K562 (cell line): ENCODE data around the gene RNF43. TPM values are rescaled to one million over a fixed set of nuclear protein-coding genes. Genes with fewer than 3 reads are reported as not detected.
A peak's percentile ranks its signal among the peaks of the same experiment; 100 is the strongest.

Source experiments
- ATF7 ChIP-seq: fragments of 450-650 bp; IDR thresholded peaks from 2 replicates; pipeline ENCODE4 v1.7.1; 2014; ENCODE audit warnings: mild to moderate bottlenecking, moderate library complexity
- CHD2 ChIP-seq: IDR thresholded peaks from 2 replicates; pipeline ENCODE4 v1.6.1; 2011; ENCODE audit warnings: low read depth, low read length
- KDM2B ChIP-seq: fragments of 250-450 bp; sonication (Bioruptor Pico); IDR thresholded peaks from 2 replicates; pipeline ENCODE4 v1.8.0; 2021; ENCODE audit warnings: mild to moderate bottlenecking, moderate library complexity
- LEF1 ChIP-seq: fragments of 450-650 bp; IDR thresholded peaks from 2 replicates; pipeline ENCODE4 v1.6.1; 2016; ENCODE audit warnings: mild to moderate bottlenecking
- MECOM ChIP-seq: fragments of 250-450 bp; sonication (Bioruptor Pico); IDR thresholded peaks from 2 replicates; pipeline ENCODE4 v1.8.0; 2022; ENCODE audit warnings: inconsistent platforms
- MTA1 ChIP-seq: fragments of 450-650 bp; IDR thresholded peaks from 2 replicates; pipeline ENCODE4 v1.6.1; 2017; ENCODE audit warnings: borderline replicate concordance
- NFATC3 ChIP-seq: fragments of 450-650 bp; IDR thresholded peaks from 2 replicates; pipeline ENCODE4 v1.6.1; 2017; ENCODE audit warnings: mild to moderate bottlenecking
- SMAD1 ChIP-seq: fragments of 150-350 bp; IDR thresholded peaks from 2 replicates; pipeline ENCODE4 v1.6.1; 2014; ENCODE audit warnings: low read length, low read depth; ENCODE audit not compliant: partially characterized antibody
- SMARCA4 ChIP-seq: fragments of 450-650 bp; IDR thresholded peaks from 2 replicates; pipeline ENCODE4 v1.6.1; 2016
- SMARCC2 ChIP-seq: fragments of 450-650 bp; IDR thresholded peaks from 2 replicates; pipeline ENCODE4 v1.6.1; 2017; ENCODE audit warnings: antibody characterized with exemption, moderate library complexity, mild to moderate bottlenecking, low read depth
- U2AF2 ChIP-seq: fragments of 200-400 bp; formaldehyde crosslinking; optimal IDR thresholded peaks from 2 replicates; pipeline ENCODE3; 2017; ENCODE audit warnings: low read depth, mild to moderate bottlenecking, low read length
- ZFX ChIP-seq: sonication (generic); formaldehyde crosslinking; IDR thresholded peaks from 2 replicates; pipeline ENCODE4 v1.8.0; 2022; ENCODE audit warnings: mild to moderate bottlenecking, missing genetic modification reagents, moderate library complexity
- ZNF165 ChIP-seq: fragments of 250-450 bp; sonication (Bioruptor Pico); IDR thresholded peaks from 2 replicates; pipeline ENCODE4 v1.4.0; 2020; ENCODE audit warnings: borderline replicate concordance
- ZNF445 ChIP-seq: fragments of 250-450 bp; sonication (Bioruptor Pico); IDR thresholded peaks from 2 replicates; pipeline ENCODE4 v1.4.0; 2020; ENCODE audit warnings: low read depth, mild to moderate bottlenecking, moderate library complexity
- ZNF668 ChIP-seq: fragments of 250-450 bp; sonication (Bioruptor Pico); IDR thresholded peaks from 2 replicates; pipeline ENCODE4 v1.8.0; 2022; ENCODE audit warnings: mild to moderate bottlenecking, inconsistent platforms
- polyA plus RNA-seq, 8 experiments: library from polyadenylated mRNA; depleted of rRNA in 4 of 8; stranded (reverse) in 5 of 8; unstranded in 3 of 8; fragments of >200 nt; fragmentation: Nextera tagmentation in 2 of 8; fragmentation: Illumina TruSeq in 1 of 8; extraction: Ambion mirVana in 2 of 8; extraction: Trizol in 1 of 8; gene quantifications; 2 replicates each; pipeline versions ENCODE4 v1.2.1 to v1.2.3, GENCODE V29; 2011 to 2014; ENCODE audit warnings: inconsistent platforms in 1 of 8, missing spikeins in 1 of 8
- total RNA-seq, 7 experiments: library from RNA; depleted of rRNA in 6 of 7; stranded (reverse); fragments of >200 nt in 6 of 7; fragmentation: Illumina TruSeq in 2 of 7; extraction: Trizol in 2 of 7; gene quantifications; 2 replicates each; pipeline versions ENCODE4 v1.2.1 to v1.2.3, GENCODE V29; 2011 to 2021; ENCODE audit warnings: low replicate concordance in 1 of 7
- TF ChIP-seq, protein P1 (sequence below), 2 experiments: fragments of 450-650 bp in 1 of 2; IDR thresholded peaks; 2 replicates each; pipeline ENCODE4 v1.6.1; 2011 to 2017; ENCODE audit warnings: low read depth in 2 of 2, antibody characterized with exemption in 1 of 2, borderline replicate concordance in 1 of 2, low read length in 1 of 2, mild to moderate bottlenecking in 1 of 2, mixed read lengths in 1 of 2; ENCODE audit not compliant: control insufficient read depth in 1 of 2
- TF ChIP-seq, protein P2 (sequence below): sonication (generic); formaldehyde crosslinking; IDR thresholded peaks from 2 replicates; pipeline ENCODE4 v1.8.0; 2022; ENCODE audit warnings: mild to moderate bottlenecking, low read depth, missing genetic modification reagents
- TF ChIP-seq, protein P3 (sequence below): fragments of 200-800 bp; sonication (Bioruptor generic); IDR thresholded peaks from 2 replicates; pipeline ENCODE4 v1.6.1; 2016; ENCODE audit warnings: missing genetic modification characterization, missing compliant biosample characterization

The RNF43 gene
- total and polyA plus RNA-seq, 9 of the 15 experiments (the other 6 are each of a cell fraction or from before 2014, with no cell fraction given) = 0.29 to 2.7 (median 1.4) TPM

DNA sequence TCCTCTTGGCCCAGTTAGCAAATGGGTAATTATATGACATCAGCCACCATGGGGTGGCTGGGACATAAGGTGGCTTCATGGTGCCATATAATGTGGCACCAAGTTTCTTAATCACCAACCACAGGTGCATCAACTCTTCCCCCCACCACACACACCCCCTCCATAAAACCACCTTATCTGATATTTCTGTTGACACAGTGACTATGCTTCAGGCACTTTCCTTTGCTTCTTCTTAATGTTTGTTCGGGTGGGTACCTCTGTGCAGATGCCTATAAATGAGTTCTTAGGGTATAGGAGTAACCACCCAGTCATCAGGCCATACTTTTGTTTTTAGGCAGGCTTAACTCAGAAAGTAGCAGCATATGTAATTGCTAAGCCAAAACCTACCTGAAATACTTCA is 29.5 kb downstream of the RNF43 start (continued):
- TF ChIP-seq, protein P1, sequence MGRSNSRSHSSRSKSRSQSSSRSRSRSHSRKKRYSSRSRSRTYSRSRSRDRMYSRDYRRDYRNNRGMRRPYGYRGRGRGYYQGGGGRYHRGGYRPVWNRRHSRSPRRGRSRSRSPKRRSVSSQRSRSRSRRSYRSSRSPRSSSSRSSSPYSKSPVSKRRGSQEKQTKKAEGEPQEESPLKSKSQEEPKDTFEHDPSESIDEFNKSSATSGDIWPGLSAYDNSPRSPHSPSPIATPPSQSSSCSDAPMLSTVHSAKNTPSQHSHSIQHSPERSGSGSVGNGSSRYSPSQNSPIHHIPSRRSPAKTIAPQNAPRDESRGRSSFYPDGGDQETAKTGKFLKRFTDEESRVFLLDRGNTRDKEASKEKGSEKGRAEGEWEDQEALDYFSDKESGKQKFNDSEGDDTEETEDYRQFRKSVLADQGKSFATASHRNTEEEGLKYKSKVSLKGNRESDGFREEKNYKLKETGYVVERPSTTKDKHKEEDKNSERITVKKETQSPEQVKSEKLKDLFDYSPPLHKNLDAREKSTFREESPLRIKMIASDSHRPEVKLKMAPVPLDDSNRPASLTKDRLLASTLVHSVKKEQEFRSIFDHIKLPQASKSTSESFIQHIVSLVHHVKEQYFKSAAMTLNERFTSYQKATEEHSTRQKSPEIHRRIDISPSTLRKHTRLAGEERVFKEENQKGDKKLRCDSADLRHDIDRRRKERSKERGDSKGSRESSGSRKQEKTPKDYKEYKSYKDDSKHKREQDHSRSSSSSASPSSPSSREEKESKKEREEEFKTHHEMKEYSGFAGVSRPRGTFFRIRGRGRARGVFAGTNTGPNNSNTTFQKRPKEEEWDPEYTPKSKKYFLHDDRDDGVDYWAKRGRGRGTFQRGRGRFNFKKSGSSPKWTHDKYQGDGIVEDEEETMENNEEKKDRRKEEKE (IDR thresholded peaks at IDR 0.05; ENCODE audit: borderline replicate concordance in 1 of 2, control insufficient read depth in 1 of 2, low read depth in 2 of 2, low read length in 1 of 2) = no peak
- TF ChIP-seq CHD2 (no peak), SMARCC2 (peak; percentile 83), ZNF668 (CRISPR knock-in tag) (no peak), SMAD1 (no peak), ZNF445 (CRISPR knock-in tag) (no peak), KDM2B (CRISPR knock-in tag) (no peak), U2AF2 (no peak), MTA1 (peak; percentile 60; the same call in 1 of the 2 replicates), MECOM (CRISPR knock-in tag) (no peak), ZNF165 (CRISPR knock-in tag) (no peak), ZFX (CRISPR knock-in tag) (no peak), NFATC3 (no peak), SMARCA4 (peak; percentile 93), ATF7 (peak; percentile 60), LEF1 (peak; percentile 54; the same call in 1 of the 2 replicates)
- TF ChIP-seq, protein P2, sequence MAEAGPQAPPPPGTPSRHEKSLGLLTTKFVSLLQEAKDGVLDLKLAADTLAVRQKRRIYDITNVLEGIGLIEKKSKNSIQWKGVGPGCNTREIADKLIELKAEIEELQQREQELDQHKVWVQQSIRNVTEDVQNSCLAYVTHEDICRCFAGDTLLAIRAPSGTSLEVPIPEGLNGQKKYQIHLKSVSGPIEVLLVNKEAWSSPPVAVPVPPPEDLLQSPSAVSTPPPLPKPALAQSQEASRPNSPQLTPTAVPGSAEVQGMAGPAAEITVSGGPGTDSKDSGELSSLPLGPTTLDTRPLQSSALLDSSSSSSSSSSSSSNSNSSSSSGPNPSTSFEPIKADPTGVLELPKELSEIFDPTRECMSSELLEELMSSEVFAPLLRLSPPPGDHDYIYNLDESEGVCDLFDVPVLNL = no peak
- TF ChIP-seq, protein P3, sequence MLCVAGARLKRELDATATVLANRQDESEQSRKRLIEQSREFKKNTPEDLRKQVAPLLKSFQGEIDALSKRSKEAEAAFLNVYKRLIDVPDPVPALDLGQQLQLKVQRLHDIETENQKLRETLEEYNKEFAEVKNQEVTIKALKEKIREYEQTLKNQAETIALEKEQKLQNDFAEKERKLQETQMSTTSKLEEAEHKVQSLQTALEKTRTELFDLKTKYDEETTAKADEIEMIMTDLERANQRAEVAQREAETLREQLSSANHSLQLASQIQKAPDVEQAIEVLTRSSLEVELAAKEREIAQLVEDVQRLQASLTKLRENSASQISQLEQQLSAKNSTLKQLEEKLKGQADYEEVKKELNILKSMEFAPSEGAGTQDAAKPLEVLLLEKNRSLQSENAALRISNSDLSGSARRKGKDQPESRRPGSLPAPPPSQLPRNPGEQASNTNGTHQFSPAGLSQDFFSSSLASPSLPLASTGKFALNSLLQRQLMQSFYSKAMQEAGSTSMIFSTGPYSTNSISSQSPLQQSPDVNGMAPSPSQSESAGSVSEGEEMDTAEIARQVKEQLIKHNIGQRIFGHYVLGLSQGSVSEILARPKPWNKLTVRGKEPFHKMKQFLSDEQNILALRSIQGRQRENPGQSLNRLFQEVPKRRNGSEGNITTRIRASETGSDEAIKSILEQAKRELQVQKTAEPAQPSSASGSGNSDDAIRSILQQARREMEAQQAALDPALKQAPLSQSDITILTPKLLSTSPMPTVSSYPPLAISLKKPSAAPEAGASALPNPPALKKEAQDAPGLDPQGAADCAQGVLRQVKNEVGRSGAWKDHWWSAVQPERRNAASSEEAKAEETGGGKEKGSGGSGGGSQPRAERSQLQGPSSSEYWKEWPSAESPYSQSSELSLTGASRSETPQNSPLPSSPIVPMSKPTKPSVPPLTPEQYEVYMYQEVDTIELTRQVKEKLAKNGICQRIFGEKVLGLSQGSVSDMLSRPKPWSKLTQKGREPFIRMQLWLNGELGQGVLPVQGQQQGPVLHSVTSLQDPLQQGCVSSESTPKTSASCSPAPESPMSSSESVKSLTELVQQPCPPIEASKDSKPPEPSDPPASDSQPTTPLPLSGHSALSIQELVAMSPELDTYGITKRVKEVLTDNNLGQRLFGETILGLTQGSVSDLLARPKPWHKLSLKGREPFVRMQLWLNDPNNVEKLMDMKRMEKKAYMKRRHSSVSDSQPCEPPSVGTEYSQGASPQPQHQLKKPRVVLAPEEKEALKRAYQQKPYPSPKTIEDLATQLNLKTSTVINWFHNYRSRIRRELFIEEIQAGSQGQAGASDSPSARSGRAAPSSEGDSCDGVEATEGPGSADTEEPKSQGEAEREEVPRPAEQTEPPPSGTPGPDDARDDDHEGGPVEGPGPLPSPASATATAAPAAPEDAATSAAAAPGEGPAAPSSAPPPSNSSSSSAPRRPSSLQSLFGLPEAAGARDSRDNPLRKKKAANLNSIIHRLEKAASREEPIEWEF (CRISPR knock-in tag) = no peak
